Activated T-cell treated with anti-CD3 and anti-CD28 coated beads, Interleukin-2, amount 50 U/mL, for 72 hours (primary cell): ENCODE measurements around the gene PISD. TPM values are rescaled to one million over a fixed set of nuclear protein-coding genes. Genes with fewer than 3 reads are reported as not detected.
"Not testable (repeated sequence)": the region's sequence is repeated elsewhere in the genome, so short reads cannot be mapped to it uniquely, and the experiment has no call there.

Experiments used
- ATAC-seq, 2 donors: fragments of 150-1000 bp; cut with Tn5 transposase; replicated peaks in 1 of 2; 2 replicates each; pipeline ENCODE4 v1.10.0; 2021; ENCODE audit warnings: moderate library complexity in 2 of 2, mild to moderate bottlenecking in 1 of 2
- DNase-seq, 2 donors: peaks; one replicate each; pipeline ENCODE4 v3.0.0; 2021 to 2022; ENCODE audit warnings: mixed read lengths in 1 of 2
- H3K27ac Mint-ChIP-seq: one replicate; pipeline ENCODE4 v1.8.0; 2022; ENCODE audit warnings: mild to moderate bottlenecking, moderate library complexity, mixed read lengths
- H3K27me3 Mint-ChIP-seq: one replicate; pipeline ENCODE4 v1.8.0; 2022; ENCODE audit warnings: low read depth, mixed read lengths
- H3K36me3 Mint-ChIP-seq, 2 donors: one replicate each; pipeline ENCODE4 v1.8.0; 2022; ENCODE audit warnings: mixed read lengths in 2 of 2, mild to moderate bottlenecking in 1 of 2; ENCODE audit not compliant: insufficient read depth in 2 of 2
- H3K4me1 Mint-ChIP-seq: one replicate; pipeline ENCODE4 v1.8.0; 2022; ENCODE audit warnings: low read depth, mixed read lengths
- H3K4me3 Mint-ChIP-seq, 2 donors: one replicate each; pipeline ENCODE4 v1.8.0; 2022; ENCODE audit warnings: mild to moderate bottlenecking in 2 of 2, mixed read lengths in 2 of 2, moderate library complexity in 2 of 2
- H3K9me3 Mint-ChIP-seq, 2 donors: one replicate each; pipeline ENCODE4 v1.8.0; 2022; ENCODE audit warnings: mixed read lengths in 2 of 2
- total RNA-seq, 2 donors: library from RNA; stranded (reverse); gene quantifications; one replicate each; pipeline ENCODE4 v1.2.3, GENCODE V29; 2022

PISD gene
- total RNA-seq, 2 donors from 2014 or later, result 38.0 to 38.5 TPM

GRCh38 chr22:31604746-31605705, 57.0 kb downstream of the PISD start:
- Mint-ChIP-seq H3K4me3 (no peak overlapping the region), H3K9me3 (no peaks in the 10 kb centered on the region), H3K27me3 (no peaks in the 10 kb centered on the region), H3K36me3 (peaks cover 11 to 30% of the 10 kb centered on the region in 2 donors), H3K4me1 (no peaks in the 10 kb centered on the region), H3K27ac (no peak overlapping the region)
- no peak for DNase-seq
- ATAC-seq, result peak in 1 of 2 donors; percentile 15

GRCh38 chr22:31604137-31604705, 57.8 kb downstream of the PISD start:
- no peaks in the 10 kb centered on the region for H3K27me3 Mint-ChIP-seq
- H3K36me3 Mint-ChIP-seq, result peaks cover 11 to 30% of the 10 kb centered on the region in 2 donors
- no peaks in the 10 kb centered on the region for H3K4me1 Mint-ChIP-seq
- H3K4me3 Mint-ChIP-seq, result no peak overlapping the region
- no peaks in the 10 kb centered on the region for H3K9me3 Mint-ChIP-seq
- no peak for ATAC-seq
- peak overlapping the region; percentile 17 for H3K27ac Mint-ChIP-seq
- DNase-seq, result no peak

GRCh38 chr22:31603574-31603973, 58.4 kb downstream of the PISD start:
- Mint-ChIP-seq H3K27me3 (no peaks in the 10 kb centered on the region), H3K4me1 (no peaks in the 10 kb centered on the region), H3K27ac (no peak overlapping the region), H3K36me3 (peaks cover 11 to 30% of the 10 kb centered on the region in 2 donors), H3K9me3 (no peaks in the 10 kb centered on the region), H3K4me3 (no peak overlapping the region)
- DNase-seq (no peak), ATAC-seq (no peak)

GRCh38 chr22:31603081-31603525, 58.9 kb downstream of the PISD start:
- Mint-ChIP-seq H3K9me3 (no peaks in the 10 kb centered on the region), H3K27me3 (no peaks in the 10 kb centered on the region), H3K27ac (peak overlapping the region; percentile 57), H3K4me3 (no peak overlapping the region), H3K36me3 (peaks cover 11 to 30% of the 10 kb centered on the region in 2 donors), H3K4me1 (no peaks in the 10 kb centered on the region)
- ATAC-seq (no peak), DNase-seq (no peak)

- Mint-ChIP-seq H3K27ac (peak overlapping the region; percentile 57), H3K4me3 (no peak overlapping the region), H3K4me1 (no peaks in the 10 kb centered on the region), H3K9me3 (no peaks in the 10 kb centered on the region), H3K36me3 (peaks cover 11 to 29% of the 10 kb centered on the region in 2 donors), H3K27me3 (no peaks in the 10 kb centered on the region)
- ATAC-seq (no peak), DNase-seq (no peak)
Measured at GRCh38 chr22:31602259-31602952, 59.6 kb downstream of the PISD start.

- Mint-ChIP-seq H3K36me3 (peaks cover 2 to 5% of the 10 kb centered on the region in 2 donors), H3K27ac (no peak overlapping the region), H3K4me3 (no peak overlapping the region), H3K27me3 (no peaks in the 10 kb centered on the region), H3K9me3 (no peaks in the 10 kb centered on the region), H3K4me1 (no peaks in the 10 kb centered on the region)
- DNase-seq (no peak), ATAC-seq (no peak)
Measured at GRCh38 chr22:31595271-31595670, 66.7 kb downstream of the PISD start.

GRCh38 chr22:31590161-31590560, 71.9 kb downstream of the PISD start:
- peak in 1 of 2 donors; percentile 54 for ATAC-seq
- peaks cover 20% of the 10 kb centered on the region for H3K4me1 Mint-ChIP-seq

GRCh38 chr22:31588970-31589675, 72.9 kb downstream of the PISD start:
- peak overlapping the region; percentile 35 for H3K27ac Mint-ChIP-seq
- ATAC-seq, result no peak
- H3K27me3 Mint-ChIP-seq, result no peaks in the 10 kb centered on the region
- no peak overlapping the region for H3K4me3 Mint-ChIP-seq
- DNase-seq, result no peak
- peaks cover 30% of the 10 kb centered on the region for H3K4me1 Mint-ChIP-seq
- peaks cover 14 to 39% of the 10 kb centered on the region in 2 donors for H3K36me3 Mint-ChIP-seq
- H3K9me3 Mint-ChIP-seq, result no peaks in the 10 kb centered on the region

More at GRCh38 chr22:31590161-31590560, 71.9 kb downstream of the PISD start:
- peaks cover 12 to 29% of the 10 kb centered on the region in 2 donors for H3K36me3 Mint-ChIP-seq
- not testable (repeated sequence) for H3K4me3 Mint-ChIP-seq, H3K9me3 Mint-ChIP-seq, H3K27me3 Mint-ChIP-seq, DNase-seq, H3K27ac Mint-ChIP-seq

GRCh38 chr22:31586137-31586920, 75.7 kb downstream of the PISD start:
- no peaks in the 10 kb centered on the region for H3K9me3 Mint-ChIP-seq
- H3K4me3 Mint-ChIP-seq, result peak overlapping the region in 1 of 2 donors; percentile 33
- ATAC-seq (no peak), DNase-seq (no peak)
- H3K36me3 Mint-ChIP-seq, result peaks cover 17 to 49% of the 10 kb centered on the region in 2 donors
- no peaks in the 10 kb centered on the region for H3K27me3 Mint-ChIP-seq
- peak overlapping the region; percentile 64 for H3K27ac Mint-ChIP-seq
- peaks cover 56% of the 10 kb centered on the region for H3K4me1 Mint-ChIP-seq

- Mint-ChIP-seq H3K27ac (peak overlapping the region; percentile 83), H3K4me1 (peaks cover 56% of the 10 kb centered on the region), H3K9me3 (no peaks in the 10 kb centered on the region), H3K36me3 (peaks cover 17 to 55% of the 10 kb centered on the region in 2 donors), H3K4me3 (peak overlapping the region in 1 of 2 donors; percentile 61), H3K27me3 (no peaks in the 10 kb centered on the region)
- peak; percentile 14 to 21 for DNase-seq
- ATAC-seq, result peak in 1 of 2 donors; percentile 42
Measured at GRCh38 chr22:31585161-31585859, 76.7 kb downstream of the PISD start.

GRCh38 chr22:31584804-31585160, 77.2 kb downstream of the PISD start:
- ATAC-seq (no peak), DNase-seq (no peak)
- H3K36me3 Mint-ChIP-seq, result peaks cover 17 to 55% of the 10 kb centered on the region in 2 donors
- peak overlapping the region; percentile 6 to 61 for H3K4me3 Mint-ChIP-seq
- H3K9me3 Mint-ChIP-seq, result no peaks in the 10 kb centered on the region
- H3K27ac Mint-ChIP-seq, result peak overlapping the region; percentile 83
- no peaks in the 10 kb centered on the region for H3K27me3 Mint-ChIP-seq
- peaks cover 58% of the 10 kb centered on the region for H3K4me1 Mint-ChIP-seq
